GM21619 (cell line): ENCODE results near the gene KANK4.

ENCODE experiments used
- ATAC-seq: cut with Tn5 transposase; IDR thresholded peaks from one replicate; pipeline ENCODE4 v1.9.1; 2021; ENCODE audit not compliant: unreplicated experiment

Gene KANK4

GRCh38 chr1:62318756-62319544 lies at the start of gene KANK4:
Gene KANK4 (minus strand): TSS chr1:62319434. CDS start chr1:62281564, 37,870 bp downstream.
- no peak for ATAC-seq

GRCh38 chr1:62368989-62369388 lies 49.8 kb upstream of the KANK4 start:
- no peak for ATAC-seq

GRCh38 chr1:62367005-62367557 lies 47.8 kb upstream of the KANK4 start:
- ATAC-seq, result no peak

- no peak for ATAC-seq
Observed at GRCh38 chr1:62364721-62365120, 45.5 kb upstream of the KANK4 start.

- ATAC-seq, result no peak
Observed at GRCh38 chr1:62362926-62363325, 43.7 kb upstream of the KANK4 start.

- no peak for ATAC-seq
Observed at GRCh38 chr1:62362061-62362917, 43.1 kb upstream of the KANK4 start.

GRCh38 chr1:62361431-62361830 lies 42.2 kb upstream of the KANK4 start:
- ATAC-seq, result no peak

GRCh38 chr1:62358665-62359373 lies 39.6 kb upstream of the KANK4 start:
- ATAC-seq, result no peak

- no peak for ATAC-seq
Observed at GRCh38 chr1:62357916-62358315, 38.7 kb upstream of the KANK4 start.

- ATAC-seq, result peak; percentile 80
Observed at GRCh38 chr1:62356257-62356835, 37.1 kb upstream of the KANK4 start.

- ATAC-seq, result no peak
Observed at GRCh38 chr1:62355095-62355494, 35.9 kb upstream of the KANK4 start.

- ATAC-seq, result no peak
Observed at GRCh38 chr1:62353853-62354252, 34.6 kb upstream of the KANK4 start.

- ATAC-seq, result no peak
Observed at GRCh38 chr1:62352387-62352786, 33.2 kb upstream of the KANK4 start.

GRCh38 chr1:62349470-62350233 lies 30.4 kb upstream of the KANK4 start:
- no peak for ATAC-seq

- no peak for ATAC-seq
Observed at GRCh38 chr1:62346886-62347285, 27.7 kb upstream of the KANK4 start.

GRCh38 chr1:62343911-62344310 lies 24.7 kb upstream of the KANK4 start:
- no peak for ATAC-seq

GRCh38 chr1:62342270-62342669 lies 23.0 kb upstream of the KANK4 start:
- no peak for ATAC-seq

GRCh38 chr1:62341615-62342014 lies 22.4 kb upstream of the KANK4 start:
- no peak for ATAC-seq

GRCh38 chr1:62341089-62341488 lies 21.9 kb upstream of the KANK4 start:
- no peak for ATAC-seq
